WTC11 (cell line): ENCODE measurements around the gene ANKRD29.

Source experiments
- CBFB ChIP-seq: sonication (generic); formaldehyde crosslinking; IDR thresholded peaks from 2 replicates; pipeline ENCODE4 v1.8.1; 2022; ENCODE audit warnings: mild to moderate bottlenecking, low read depth, missing genetic modification reagents
- FOXP1 ChIP-seq: sonication (generic); formaldehyde crosslinking; IDR thresholded peaks from 2 replicates; pipeline ENCODE4 v1.8.0; 2022; ENCODE audit warnings: missing genetic modification reagents, mild to moderate bottlenecking, moderate library complexity, borderline replicate concordance
- IRF2 ChIP-seq: sonication (generic); formaldehyde crosslinking; IDR thresholded peaks from 2 replicates; pipeline ENCODE4 v1.8.0; 2022; ENCODE audit warnings: low read depth, missing genetic modification reagents, borderline replicate concordance
- NFYB ChIP-seq: sonication (generic); formaldehyde crosslinking; conservative IDR thresholded peaks from 2 replicates; pipeline ENCODE4 v1.8.0; 2022; ENCODE audit warnings: low read depth, missing genetic modification reagents
- SMAD3 ChIP-seq: sonication (generic); formaldehyde crosslinking; IDR thresholded peaks from 2 replicates; pipeline ENCODE4 v1.8.0; 2022; ENCODE audit warnings: missing genetic modification reagents, mild to moderate bottlenecking, borderline replicate concordance
- SMAD4 ChIP-seq: sonication (generic); formaldehyde crosslinking; IDR thresholded peaks from 2 replicates; pipeline ENCODE4 v1.8.0; 2022; ENCODE audit warnings: mild to moderate bottlenecking, missing genetic modification reagents
- SP1 ChIP-seq: sonication (generic); formaldehyde crosslinking; conservative IDR thresholded peaks from 2 replicates; pipeline ENCODE4 v1.8.1; 2022; ENCODE audit warnings: missing genetic modification reagents
- TCF7 ChIP-seq: sonication (generic); formaldehyde crosslinking; IDR thresholded peaks from 2 replicates; pipeline ENCODE4 v1.8.0; 2022; ENCODE audit warnings: mild to moderate bottlenecking, low read depth, missing genetic modification reagents, moderate library complexity
- ZBTB43 ChIP-seq: sonication (generic); formaldehyde crosslinking; IDR thresholded peaks from 2 replicates; pipeline ENCODE4 v1.8.1; 2023; ENCODE audit warnings: mild to moderate bottlenecking, missing genetic modification reagents
- ZNF263 ChIP-seq: sonication (generic); formaldehyde crosslinking; IDR thresholded peaks from 2 replicates; pipeline ENCODE4 v1.8.1; 2022; ENCODE audit warnings: low read depth, mild to moderate bottlenecking, moderate library complexity, missing genetic modification reagents
- TF ChIP-seq, protein P1 (sequence below): fragments of 200-600 bp; IDR thresholded peaks from 2 replicates; pipeline ENCODE4 v1.8.0; 2022; ENCODE audit warnings: antibody characterized with exemption
- TF ChIP-seq, protein P2 (sequence below): sonication (generic); formaldehyde crosslinking; IDR thresholded peaks from 2 replicates; pipeline ENCODE4 v1.8.1; 2022; ENCODE audit warnings: low read depth, missing genetic modification reagents, borderline replicate concordance
- TF ChIP-seq, protein P3 (sequence below): sonication (generic); formaldehyde crosslinking; conservative IDR thresholded peaks from 2 replicates; pipeline ENCODE4 v1.8.1; 2022; ENCODE audit warnings: mild to moderate bottlenecking, missing genetic modification reagents
- TF ChIP-seq, protein P4 (sequence below): sonication (generic); formaldehyde crosslinking; IDR thresholded peaks from 2 replicates; pipeline ENCODE4 v1.8.0; 2023; ENCODE audit warnings: missing genetic modification reagents

DNA sequence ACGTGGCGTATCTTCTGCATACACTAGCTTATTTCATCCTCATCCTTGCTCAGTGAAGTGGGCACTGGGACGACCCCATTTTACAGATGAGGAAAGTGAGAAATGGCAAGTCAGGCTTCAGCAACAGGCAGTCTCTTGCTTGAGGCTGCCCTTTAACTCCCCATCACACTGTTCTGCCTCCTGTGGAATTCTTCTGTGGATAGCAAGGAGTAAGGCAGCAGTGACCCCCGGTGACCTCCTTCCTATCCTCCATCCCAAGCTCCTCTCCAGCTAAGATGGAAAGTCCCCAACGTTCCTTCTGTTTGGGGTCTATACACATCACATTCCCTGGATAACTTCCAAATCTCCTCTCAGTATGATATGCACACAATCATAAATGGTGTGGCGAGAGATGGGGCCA, 10.5 kb downstream of the ANKRD29 start:
- no peak for TF ChIP-seq SMAD3 (CRISPR knock-in tag)
- TF ChIP-seq, protein P1, sequence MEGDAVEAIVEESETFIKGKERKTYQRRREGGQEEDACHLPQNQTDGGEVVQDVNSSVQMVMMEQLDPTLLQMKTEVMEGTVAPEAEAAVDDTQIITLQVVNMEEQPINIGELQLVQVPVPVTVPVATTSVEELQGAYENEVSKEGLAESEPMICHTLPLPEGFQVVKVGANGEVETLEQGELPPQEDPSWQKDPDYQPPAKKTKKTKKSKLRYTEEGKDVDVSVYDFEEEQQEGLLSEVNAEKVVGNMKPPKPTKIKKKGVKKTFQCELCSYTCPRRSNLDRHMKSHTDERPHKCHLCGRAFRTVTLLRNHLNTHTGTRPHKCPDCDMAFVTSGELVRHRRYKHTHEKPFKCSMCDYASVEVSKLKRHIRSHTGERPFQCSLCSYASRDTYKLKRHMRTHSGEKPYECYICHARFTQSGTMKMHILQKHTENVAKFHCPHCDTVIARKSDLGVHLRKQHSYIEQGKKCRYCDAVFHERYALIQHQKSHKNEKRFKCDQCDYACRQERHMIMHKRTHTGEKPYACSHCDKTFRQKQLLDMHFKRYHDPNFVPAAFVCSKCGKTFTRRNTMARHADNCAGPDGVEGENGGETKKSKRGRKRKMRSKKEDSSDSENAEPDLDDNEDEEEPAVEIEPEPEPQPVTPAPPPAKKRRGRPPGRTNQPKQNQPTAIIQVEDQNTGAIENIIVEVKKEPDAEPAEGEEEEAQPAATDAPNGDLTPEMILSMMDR = no peak
- TF ChIP-seq FOXP1 = no peak
- TF ChIP-seq SMAD4 (CRISPR knock-in tag) = no peak
- TF ChIP-seq CBFB (CRISPR knock-in tag) = no peak
- no peak for TF ChIP-seq NFYB (CRISPR knock-in tag)
- TF ChIP-seq, protein P2, sequence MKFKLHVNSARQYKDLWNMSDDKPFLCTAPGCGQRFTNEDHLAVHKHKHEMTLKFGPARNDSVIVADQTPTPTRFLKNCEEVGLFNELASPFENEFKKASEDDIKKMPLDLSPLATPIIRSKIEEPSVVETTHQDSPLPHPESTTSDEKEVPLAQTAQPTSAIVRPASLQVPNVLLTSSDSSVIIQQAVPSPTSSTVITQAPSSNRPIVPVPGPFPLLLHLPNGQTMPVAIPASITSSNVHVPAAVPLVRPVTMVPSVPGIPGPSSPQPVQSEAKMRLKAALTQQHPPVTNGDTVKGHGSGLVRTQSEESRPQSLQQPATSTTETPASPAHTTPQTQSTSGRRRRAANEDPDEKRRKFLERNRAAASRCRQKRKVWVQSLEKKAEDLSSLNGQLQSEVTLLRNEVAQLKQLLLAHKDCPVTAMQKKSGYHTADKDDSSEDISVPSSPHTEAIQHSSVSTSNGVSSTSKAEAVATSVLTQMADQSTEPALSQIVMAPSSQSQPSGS = no peak
- no peak for TF ChIP-seq TCF7 (CRISPR knock-in tag)
- no peak for TF ChIP-seq ZNF263
- TF ChIP-seq IRF2 (CRISPR knock-in tag) = no peak
- TF ChIP-seq, protein P3, sequence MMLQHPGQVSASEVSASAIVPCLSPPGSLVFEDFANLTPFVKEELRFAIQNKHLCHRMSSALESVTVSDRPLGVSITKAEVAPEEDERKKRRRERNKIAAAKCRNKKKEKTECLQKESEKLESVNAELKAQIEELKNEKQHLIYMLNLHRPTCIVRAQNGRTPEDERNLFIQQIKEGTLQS = no peak
- TF ChIP-seq, protein P4, sequence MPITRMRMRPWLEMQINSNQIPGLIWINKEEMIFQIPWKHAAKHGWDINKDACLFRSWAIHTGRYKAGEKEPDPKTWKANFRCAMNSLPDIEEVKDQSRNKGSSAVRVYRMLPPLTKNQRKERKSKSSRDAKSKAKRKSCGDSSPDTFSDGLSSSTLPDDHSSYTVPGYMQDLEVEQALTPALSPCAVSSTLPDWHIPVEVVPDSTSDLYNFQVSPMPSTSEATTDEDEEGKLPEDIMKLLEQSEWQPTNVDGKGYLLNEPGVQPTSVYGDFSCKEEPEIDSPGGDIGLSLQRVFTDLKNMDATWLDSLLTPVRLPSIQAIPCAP (CRISPR knock-in tag) = no peak
- no peak for TF ChIP-seq ZBTB43 (CRISPR knock-in tag)
- TF ChIP-seq SP1 (CRISPR knock-in tag) = no peak
